Left ventricle myocardium inferior (tissue), 1 donor: Measurements from ENCODE around the gene FUT6. TPM values are rescaled to one million over a fixed set of nuclear protein-coding genes. Genes with fewer than 3 reads are reported as not detected.
A peak's percentile ranks its signal among the peaks of the same experiment; 100 is the strongest.

Source experiments
- DNase-seq: peaks from one replicate; pipeline ENCODE4 v3.0.0-alpha.2; 2020
- H3K27ac ChIP-seq: fragments of 200-600 bp; replicated peaks from 2 replicates; pipeline ENCODE4 v1.8.0; 2021
- H3K27me3 ChIP-seq: fragments of 200-600 bp; 2 replicates; pipeline ENCODE4 v1.8.0; 2021; ENCODE audit warnings: low read depth
- H3K36me3 ChIP-seq: fragments of 200-600 bp; 2 replicates; pipeline ENCODE4 v1.8.0; 2021
- H3K4me1 ChIP-seq: fragments of 200-600 bp; 2 replicates; pipeline ENCODE4 v1.8.0; 2021
- H3K4me3 ChIP-seq: fragments of 200-600 bp; 2 replicates; pipeline ENCODE4 v1.8.0; 2021; ENCODE audit warnings: mild to moderate bottlenecking, moderate library complexity
- H3K9me3 ChIP-seq: fragments of 200-600 bp; replicated peaks from 2 replicates; pipeline ENCODE4 v1.8.0; 2021
- CTCF ChIP-seq: fragments of 200-600 bp; IDR thresholded peaks from 2 replicates; pipeline ENCODE4 v1.8.0; 2021; ENCODE audit warnings: antibody characterized with exemption, mild to moderate bottlenecking, borderline replicate concordance
- intact Hi-C: fragments of 100-400 bp; cut with micrococcal nuclease; formaldehyde crosslinking; loops from one replicate; pipeline ENCODE4 v1.11.0; 2022
- total RNA-seq: library from RNA; stranded (reverse); fragmentation: NEBNext Ultra II Directional; extraction: Animal tissue kit (Norgen Biotek cat#: 25700); gene quantifications from one replicate; pipeline ENCODE4 v1.2.1, GENCODE V29; 2021
- donor health status: DM: no; HTN: yes; CAD: no; lungs with severe emphysema.

FUT6 gene
- total RNA-seq, 1 donor from 2014 or later: not detected

- no peak for TF ChIP-seq CTCF
- intact Hi-C loops: no loop called here
- no peak overlapping the region for H3K27ac ChIP-seq
Observed at GRCh38 chr19:5806905-5807304, 32.6 kb downstream of the FUT6 start.

GRCh38 chr19:5806133-5806489, 33.4 kb downstream of the FUT6 start:
- no peak overlapping the region for H3K27ac ChIP-seq
- peaks cover 45% of the 10 kb centered on the region for H3K27me3 ChIP-seq
- DNase-seq: no peak
- no peaks in the 10 kb centered on the region for H3K36me3 ChIP-seq
- intact Hi-C loops: no loop called here
- no peaks in the 10 kb centered on the region for H3K9me3 ChIP-seq
- peak overlapping the region; percentile 65 for H3K4me3 ChIP-seq
- H3K4me1 ChIP-seq: peaks cover 18% of the 10 kb centered on the region
- TF ChIP-seq CTCF: no peak

More at GRCh38 chr19:5806905-5807304, 32.6 kb downstream of the FUT6 start:
- H3K36me3 ChIP-seq: no peaks in the 10 kb centered on the region
- H3K9me3 ChIP-seq: no peaks in the 10 kb centered on the region
- H3K4me1 ChIP-seq: peaks cover 16% of the 10 kb centered on the region
- no peak overlapping the region for H3K4me3 ChIP-seq
- H3K27me3 ChIP-seq: peaks cover 37% of the 10 kb centered on the region
- no peak for DNase-seq

- Histone ChIP-seq H3K9me3 (no peaks in the 10 kb centered on the region), H3K36me3 (no peaks in the 10 kb centered on the region), H3K4me3 (peak overlapping the region; percentile 65), H3K27me3 (peaks cover 50% of the 10 kb centered on the region), H3K27ac (peak overlapping the region; percentile 84), H3K4me1 (peaks cover 18% of the 10 kb centered on the region)
- intact Hi-C loops: no loop called here
- peak; percentile 75 for TF ChIP-seq CTCF
- DNase-seq: peak; percentile 61
Observed at GRCh38 chr19:5805462-5806132, 33.9 kb downstream of the FUT6 start.

- no peak for TF ChIP-seq CTCF
- intact Hi-C loops: no loop called here
- H3K27ac ChIP-seq: peak within 1 kb of the TSS; percentile 84
- H3K4me1 ChIP-seq: peaks cover 20% of the 10 kb centered on the region
- H3K9me3 ChIP-seq: no peaks in the 10 kb centered on the region
- H3K4me3 ChIP-seq: peak within 1 kb of the TSS; percentile 65
- H3K36me3 ChIP-seq: no peaks in the 10 kb centered on the region
- peaks cover 58% of the 10 kb centered on the region for H3K27me3 ChIP-seq
- DNase-seq: no peak
Observed at GRCh38 chr19:5804516-5805461, 34.7 kb downstream of the FUT6 start, which contains the start of gene NRTN. Gene NRTN, plus strand, starts transcription at chr19:5805067. Its CDS starts 19,099 bp downstream, at chr19:5824166.

- DNase-seq: peak; percentile 83
- H3K36me3 ChIP-seq: no peaks in the 10 kb centered on the region
- H3K9me3 ChIP-seq: no peaks in the 10 kb centered on the region
- peak; percentile 87 for TF ChIP-seq CTCF
- intact Hi-C loops: no loop called here
- H3K27ac ChIP-seq: no peak overlapping the region
- peaks cover 29% of the 10 kb centered on the region for H3K4me1 ChIP-seq
- H3K4me3 ChIP-seq: peak overlapping the region; percentile 65
- peaks cover 66% of the 10 kb centered on the region for H3K27me3 ChIP-seq
Observed at GRCh38 chr19:5803752-5804515, 35.6 kb downstream of the FUT6 start.
